WI38 (cell line): ENCODE measurements around the gene CNPY2.
"Not testable (repeated sequence)": the region's sequence is repeated elsewhere in the genome, so short reads cannot be mapped to it uniquely, and the experiment has no call there.

Experiments used
- H3K4me3 ChIP-seq: 2 replicates; pipeline ENCODE4 v1.5.1; 2011; ENCODE audit warnings: low read depth, mild to moderate bottlenecking, control low read depth, low read length
- CTCF ChIP-seq: IDR thresholded peaks from 2 replicates; pipeline ENCODE4 v1.5.1; 2012; ENCODE audit warnings: low read depth, mild to moderate bottlenecking, control low read depth, low read length

The CNPY2 gene

GRCh38 chr12:56350662-56351061, 34.9 kb upstream of the CNPY2 start:
- no peak for TF ChIP-seq CTCF

GRCh38 chr12:56348776-56349175, 33.0 kb upstream of the CNPY2 start:
- H3K4me3 ChIP-seq: no peak overlapping the region
- TF ChIP-seq CTCF: no peak

More at GRCh38 chr12:56350662-56351061, 34.9 kb upstream of the CNPY2 start:
- no peak overlapping the region for H3K4me3 ChIP-seq

GRCh38 chr12:56347255-56347654, 31.5 kb upstream of the CNPY2 start:
- not testable (repeated sequence) for H3K4me3 ChIP-seq

- H3K4me3 ChIP-seq: no peak overlapping the region
- TF ChIP-seq CTCF: no peak
Measured at GRCh38 chr12:56346675-56347074, 30.9 kb upstream of the CNPY2 start.

GRCh38 chr12:56342290-56342689, 26.5 kb upstream of the CNPY2 start:
- H3K4me3 ChIP-seq: not testable (repeated sequence)

- H3K4me3 ChIP-seq: no peak overlapping the region
- TF ChIP-seq CTCF: no peak
Measured at GRCh38 chr12:56341616-56342015, 25.8 kb upstream of the CNPY2 start.

- H3K4me3 ChIP-seq: no peak overlapping the region
Measured at GRCh38 chr12:56339158-56339422, 23.3 kb upstream of the CNPY2 start.

GRCh38 chr12:56338308-56339157, 22.7 kb upstream of the CNPY2 start, which contains the start of gene IL23A:
IL23A (plus strand) TSS chr12:56338884; CDS start chr12:56339045, 161 bp downstream.
- H3K4me3 ChIP-seq: no peak within 1 kb of the TSS
- TF ChIP-seq CTCF: no peak

More at GRCh38 chr12:56339158-56339422, 23.3 kb upstream of the CNPY2 start:
- TF ChIP-seq CTCF: no peak
